A172 (cell line): Measurements from ENCODE around the gene HDLBP. TPM values are rescaled to one million over a fixed set of nuclear protein-coding genes. Genes with fewer than 3 reads are reported as not detected.
"Not testable (repeated sequence)": the region's sequence is repeated elsewhere in the genome, so short reads cannot be mapped to it uniquely, and the experiment has no call there.

Source experiments
- DNase-seq: peaks from one replicate; pipeline ENCODE4 v3.0.0-alpha.2; 2015; ENCODE audit warnings: low spot score
- total RNA-seq: library from RNA; depleted of rRNA; stranded (reverse); fragments of >200 nt; shearing (Covaris generic); gene quantifications from 2 replicates; pipeline ENCODE4 v1.2.3, GENCODE V29; 2014

The HDLBP gene
- total RNA-seq, 1 experiment from 2014 or later, result 509 TPM

- DNase-seq, result no peak
Measured at GRCh38 chr2:241209271-241209670, 106.2 kb downstream of the HDLBP start.

- no peak for DNase-seq
Measured at GRCh38 chr2:241208058-241208457, 107.4 kb downstream of the HDLBP start.

- DNase-seq, result no peak
Measured at GRCh38 chr2:241207641-241208040, 107.8 kb downstream of the HDLBP start.

GRCh38 chr2:241207151-241207550, 108.3 kb downstream of the HDLBP start:
- no peak for DNase-seq

GRCh38 chr2:241205086-241205485, 110.4 kb downstream of the HDLBP start:
- no peak for DNase-seq

- no peak for DNase-seq
Measured at GRCh38 chr2:241204490-241204889, 111.0 kb downstream of the HDLBP start.

GRCh38 chr2:241204010-241204384, 111.5 kb downstream of the HDLBP start:
- DNase-seq, result no peak

GRCh38 chr2:241203218-241204009, 112.1 kb downstream of the HDLBP start:
- no peak for DNase-seq

GRCh38 chr2:241202681-241203080, 112.8 kb downstream of the HDLBP start:
- DNase-seq, result no peak

- DNase-seq, result no peak
Measured at GRCh38 chr2:241202268-241202585, 113.2 kb downstream of the HDLBP start.

GRCh38 chr2:241201445-241202267, 113.8 kb downstream of the HDLBP start:
- no peak for DNase-seq

- DNase-seq, result no peak
Measured at GRCh38 chr2:241200822-241201395, 114.6 kb downstream of the HDLBP start.

- DNase-seq, result no peak
Measured at GRCh38 chr2:241199897-241200821, 115.3 kb downstream of the HDLBP start.

GRCh38 chr2:241199286-241199685, 116.2 kb downstream of the HDLBP start:
- no peak for DNase-seq

GRCh38 chr2:241198381-241199279, 116.8 kb downstream of the HDLBP start:
- DNase-seq, result no peak

- no peak for DNase-seq
Measured at GRCh38 chr2:241197947-241198346, 117.5 kb downstream of the HDLBP start.

- not testable (repeated sequence) for DNase-seq
Measured at GRCh38 chr2:241197246-241197645, 118.2 kb downstream of the HDLBP start.

GRCh38 chr2:241195506-241196130, 119.9 kb downstream of the HDLBP start:
- DNase-seq, result no peak

GRCh38 chr2:241194811-241195210, 120.7 kb downstream of the HDLBP start:
- no peak for DNase-seq

GRCh38 chr2:241193271-241193670, 122.2 kb downstream of the HDLBP start:
- no peak for DNase-seq
